ENCODE results near the gene TSPAN9. TPM values are rescaled to one million over a fixed set of nuclear protein-coding genes. Genes with fewer than 3 reads are reported as not detected.

TSPAN9 gene
- total and polyA plus RNA-seq, 2 of the 4 experiments (the other 2 are of a cell fraction): 17.7 to 39.1 TPM

- BruUV-seq (replicated peaks): no TSS peak
- no peak overlapping the region for H2BK120ac ChIP-seq (ENCODE audit: low read depth, low read length)
- H2AK5ac ChIP-seq (ENCODE audit: low read depth, low read length): no peak overlapping the region
- in situ Hi-C loops (cut with MboI; ENCODE audit: low sequenced_read_pairs) (no loop called here), intact Hi-C loops (cut with micrococcal nuclease) (no loop called here), dilution Hi-C loops (cut with HindIII; ENCODE audit: low sequenced_read_pairs, unreplicated experiment) (no loop called here)
- H3K9ac ChIP-seq (ENCODE audit: low read depth, low read length): no peak overlapping the region
- no peak overlapping the region for H3K4ac ChIP-seq (ENCODE audit: low read depth, low read length)
- no peak overlapping the region for H3K18ac ChIP-seq (ENCODE audit: low read depth, low read length)
- no peaks in the 10 kb centered on the region for H4K20me1 ChIP-seq (ENCODE audit: insufficient read depth, low read length)
- no peak overlapping the region for H3K4me2 ChIP-seq (ENCODE audit: low read depth, low read length)
- ChIA-PET CTCF (no interaction called here), POLR2A (ENCODE audit: unreplicated experiment) (no interaction called here)
- H3K4me1 ChIP-seq (ENCODE audit: control insufficient read depth, insufficient read depth, low read length): peaks cover 4% of the 10 kb centered on the region; the same call in 1 of the 2 replicates
- H3K27me3 ChIP-seq (ENCODE audit: control insufficient read depth, insufficient read depth, low read length): peaks cover 12% of the 10 kb centered on the region
- H3K23ac ChIP-seq (ENCODE audit: low read depth, low read length): no peak overlapping the region
- no peaks in the 10 kb centered on the region for H3K9me3 ChIP-seq (ENCODE audit: control insufficient read depth, insufficient read depth, low read length)
- no peaks in the 10 kb centered on the region for H3K79me1 ChIP-seq (ENCODE audit: low read depth in 1 of 2, low read length in 2 of 2)
- H2AK9ac ChIP-seq (replicated peaks; ENCODE audit: low read depth, low read length, poor library complexity): no peak overlapping the region
- H4K91ac ChIP-seq (ENCODE audit: insufficient read depth, low read depth, low read length): no peak overlapping the region
- H2AFZ ChIP-seq (replicated peaks; ENCODE audit: low read length, poor library complexity): no peak overlapping the region
- ATAC-seq (ENCODE audit: low read depth) (no peak; the same call in 1 of the 2 replicates), DNase-seq (no peak)
- no peak overlapping the region for H3K4me3 ChIP-seq (ENCODE audit: insufficient read depth, low read depth, low read length)
- no peaks in the 10 kb centered on the region for H3K36me3 ChIP-seq (ENCODE audit: control insufficient read depth, insufficient read depth, low read length)
- H4K8ac ChIP-seq (ENCODE audit: low read depth in 2 of 2, low read length in 2 of 2): no peak overlapping the region
- H3K56ac ChIP-seq (ENCODE audit: extremely low read depth, insufficient read depth, low read length): no peak overlapping the region
- no CpG with 5 or more reads among the region's 8 CpGs for WGBS, 2 experiments (ENCODE audit: extremely low coverage in 2 of 2, insufficient read length in 1 of 2)
- no peak for TF ChIP-seq BHLHE40 (IDR thresholded peaks at IDR 0.05; ENCODE audit: low read depth, low read length)
- TF ChIP-seq RAD21 (IDR thresholded peaks at IDR 0.05; ENCODE audit: low read length): no peak
- no peak for TF ChIP-seq FOS (IDR thresholded peaks at IDR 0.05; ENCODE audit: low read depth, low read length)
- TF ChIP-seq RFX5 (IDR thresholded peaks at IDR 0.05; ENCODE audit: low read depth, low read length): no peak
- TF ChIP-seq, protein P1, sequence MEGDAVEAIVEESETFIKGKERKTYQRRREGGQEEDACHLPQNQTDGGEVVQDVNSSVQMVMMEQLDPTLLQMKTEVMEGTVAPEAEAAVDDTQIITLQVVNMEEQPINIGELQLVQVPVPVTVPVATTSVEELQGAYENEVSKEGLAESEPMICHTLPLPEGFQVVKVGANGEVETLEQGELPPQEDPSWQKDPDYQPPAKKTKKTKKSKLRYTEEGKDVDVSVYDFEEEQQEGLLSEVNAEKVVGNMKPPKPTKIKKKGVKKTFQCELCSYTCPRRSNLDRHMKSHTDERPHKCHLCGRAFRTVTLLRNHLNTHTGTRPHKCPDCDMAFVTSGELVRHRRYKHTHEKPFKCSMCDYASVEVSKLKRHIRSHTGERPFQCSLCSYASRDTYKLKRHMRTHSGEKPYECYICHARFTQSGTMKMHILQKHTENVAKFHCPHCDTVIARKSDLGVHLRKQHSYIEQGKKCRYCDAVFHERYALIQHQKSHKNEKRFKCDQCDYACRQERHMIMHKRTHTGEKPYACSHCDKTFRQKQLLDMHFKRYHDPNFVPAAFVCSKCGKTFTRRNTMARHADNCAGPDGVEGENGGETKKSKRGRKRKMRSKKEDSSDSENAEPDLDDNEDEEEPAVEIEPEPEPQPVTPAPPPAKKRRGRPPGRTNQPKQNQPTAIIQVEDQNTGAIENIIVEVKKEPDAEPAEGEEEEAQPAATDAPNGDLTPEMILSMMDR (conservative IDR thresholded peaks at IDR 0.05; ENCODE audit: low read depth, low read length): no peak
- no peak overlapping the region for H2BK15ac ChIP-seq (ENCODE audit: low read depth, low read length)
- no peak overlapping the region for H3K27ac ChIP-seq (ENCODE audit: insufficient read depth, low read length)
- no peak overlapping the region for H2BK20ac ChIP-seq (ENCODE audit: low read depth, low read length)
- H2BK5ac ChIP-seq (ENCODE audit: low read depth, low read length, poor library complexity, severe bottlenecking): no peak overlapping the region
- no peak overlapping the region for H3K14ac ChIP-seq (replicated peaks; ENCODE audit: low read depth, low read length)
- H3K9me1 ChIP-seq (ENCODE audit: insufficient read depth, low read length): no peaks in the 10 kb centered on the region
- H4K5ac ChIP-seq (ENCODE audit: low read depth, low read length): no peak overlapping the region
These were observed 6.1 kb upstream of the TSPAN9 start for GRCh38 chr12:3071107-3071506.
